ENCODE results near the gene ICE2. TPM values are rescaled to one million over a fixed set of nuclear protein-coding genes. Genes with fewer than 3 reads are reported as not detected.

ICE2 gene
- polyA plus RNA-seq, 3 donors, result 10.0 to 27.0 (median 24.8) TPM

- H3K27me3 Mint-ChIP-seq (ENCODE audit: low read depth in 3 of 3), result no peaks in the 10 kb centered on the region
- H3K36me3 Mint-ChIP-seq, result peaks cover 71 to 90% of the 10 kb centered on the region in 2 donors
- 97% methylated on average over 8 of the region's 12 CpGs for WGBS (ENCODE audit: insufficient coverage)
- intact Hi-C loops (cut with micrococcal nuclease), result no loop called here
- no peak for DNase-seq
- H3K4me1 Mint-ChIP-seq, result no peaks in the 10 kb centered on the region
- H4K20me1 ChIP-seq (ENCODE audit: insufficient read depth, low read length), result peaks cover 99% of the 10 kb centered on the region
- no peaks in the 10 kb centered on the region for H3K4me1 ChIP-seq (ENCODE audit: control insufficient read depth in 1 of 2, insufficient read depth in 2 of 2, low read length in 2 of 2)
- no peaks in the 10 kb centered on the region for H3K27me3 ChIP-seq (ENCODE audit: control insufficient read depth in 2 of 2, insufficient read depth in 2 of 2, low read length in 2 of 2)
- H3K9me3 Mint-ChIP-seq, result no peaks in the 10 kb centered on the region
- peak overlapping the region in 2 of 7 donors; percentile 19 to 74 for H3K27ac Mint-ChIP-seq
- H3K27ac ChIP-seq (ENCODE audit: low read depth in 1 of 2, low read length in 2 of 2), result no peak overlapping the region
- H3K4me3 Mint-ChIP-seq, result no peak overlapping the region
- no peak overlapping the region for H3K9ac ChIP-seq (ENCODE audit: insufficient read depth, low read length, poor library complexity, severe bottlenecking)
- H2AFZ ChIP-seq (ENCODE audit: insufficient read depth, low read depth, low read length, poor library complexity, severe bottlenecking), result no peak overlapping the region
- H3K4me3 ChIP-seq (replicated peaks in 1 of 3; ENCODE audit: low read depth in 2 of 3, low read length in 3 of 3), result no peak overlapping the region
- TF ChIP-seq CTCF (IDR thresholded peaks at IDR 0.05), result no peak
- peaks cover 92 to 95% of the 10 kb centered on the region in 2 donors for H3K36me3 ChIP-seq (replicated peaks in 1 of 2; ENCODE audit: control insufficient read depth in 1 of 2, insufficient read depth in 2 of 2, low read length in 2 of 2)
- H3K4me2 ChIP-seq (replicated peaks; ENCODE audit: extremely low read depth, low read length, poor library complexity, severe bottlenecking), result no peak overlapping the region
- no peaks in the 10 kb centered on the region for H3K9me3 ChIP-seq (replicated peaks in 1 of 2; ENCODE audit: control insufficient read depth in 1 of 2, insufficient read depth in 1 of 2, low read length in 2 of 2)
- H3K79me2 ChIP-seq (ENCODE audit: insufficient read depth, low read length), result peaks cover 99% of the 10 kb centered on the region
Observed at GRCh38 chr15:60376677-60377095, 102.3 kb downstream of the ICE2 start.

- H2AFZ ChIP-seq (ENCODE audit: insufficient read depth, low read depth, low read length, poor library complexity, severe bottlenecking), result no peak overlapping the region
- no peaks in the 10 kb centered on the region for H3K4me1 Mint-ChIP-seq
- DNase-seq, result no peak
- H4K20me1 ChIP-seq (ENCODE audit: insufficient read depth, low read length), result peaks cover 99% of the 10 kb centered on the region
- peaks cover 71 to 91% of the 10 kb centered on the region in 2 donors for H3K36me3 Mint-ChIP-seq
- H3K9ac ChIP-seq (ENCODE audit: insufficient read depth, low read length, poor library complexity, severe bottlenecking), result no peak overlapping the region
- no peak overlapping the region for H3K4me2 ChIP-seq (replicated peaks; ENCODE audit: extremely low read depth, low read length, poor library complexity, severe bottlenecking)
- H3K4me3 Mint-ChIP-seq, result no peak overlapping the region
- H3K27ac ChIP-seq (ENCODE audit: low read depth in 1 of 2, low read length in 2 of 2), result no peak overlapping the region
- intact Hi-C loops (cut with micrococcal nuclease), result no loop called here
- no peaks in the 10 kb centered on the region for H3K27me3 Mint-ChIP-seq (ENCODE audit: low read depth in 3 of 3)
- H3K9me3 Mint-ChIP-seq, result no peaks in the 10 kb centered on the region
- no peaks in the 10 kb centered on the region for H3K9me3 ChIP-seq (replicated peaks in 1 of 2; ENCODE audit: control insufficient read depth in 1 of 2, insufficient read depth in 1 of 2, low read length in 2 of 2)
- no peaks in the 10 kb centered on the region for H3K4me1 ChIP-seq (ENCODE audit: control insufficient read depth in 1 of 2, insufficient read depth in 2 of 2, low read length in 2 of 2)
- H3K4me3 ChIP-seq (replicated peaks in 1 of 3; ENCODE audit: low read depth in 2 of 3, low read length in 3 of 3), result no peak overlapping the region
- no peak overlapping the region for H3K27ac Mint-ChIP-seq
- WGBS (ENCODE audit: insufficient coverage), result 90% methylated on average over 2 of the region's 5 CpGs
- TF ChIP-seq CTCF (IDR thresholded peaks at IDR 0.05), result no peak
- H3K79me2 ChIP-seq (ENCODE audit: insufficient read depth, low read length), result peaks cover 99% of the 10 kb centered on the region
- H3K27me3 ChIP-seq (ENCODE audit: control insufficient read depth in 2 of 2, insufficient read depth in 2 of 2, low read length in 2 of 2), result no peaks in the 10 kb centered on the region
- H3K36me3 ChIP-seq (replicated peaks in 1 of 2; ENCODE audit: control insufficient read depth in 1 of 2, insufficient read depth in 2 of 2, low read length in 2 of 2), result peaks cover 93 to 95% of the 10 kb centered on the region in 2 donors
Observed at GRCh38 chr15:60375306-60375705, 103.6 kb downstream of the ICE2 start.
